Mucosa of descending colon (tissue), 3 donors: ENCODE measurements around the gene ALKBH3. TPM values are rescaled to one million over a fixed set of nuclear protein-coding genes. Genes with fewer than 3 reads are reported as not detected.

Experiments
- ATAC-seq: fragments of 200-7000 bp; cut with Tn5 transposase; one replicate; pipeline ENCODE4 v1.9.1; 2020; ENCODE audit warnings: mild to moderate bottlenecking, moderate library complexity
- DNase-seq, 3 donors: peaks; one replicate each; pipeline ENCODE4 v3.0.0-alpha.2; 2020
- H3K36me3 ChIP-seq: fragments of 200-600 bp; one replicate; pipeline ENCODE4 v1.8.0; 2021; ENCODE audit warnings: low read depth, mild to moderate bottlenecking
- H3K4me1 ChIP-seq: fragments of 200-600 bp; one replicate; pipeline ENCODE4 v1.8.0; 2021; ENCODE audit warnings: low read depth, mild to moderate bottlenecking
- H3K4me3 ChIP-seq: fragments of 200-600 bp; one replicate; pipeline ENCODE4 v1.8.0; 2021; ENCODE audit warnings: mild to moderate bottlenecking
- H3K9me3 ChIP-seq: fragments of 200-600 bp; one replicate; pipeline ENCODE4 v1.8.0; 2021; ENCODE audit warnings: mild to moderate bottlenecking
- intact Hi-C, 2 donors: fragments of 100-400 bp; cut with DNase I in 1 of 2; cut with micrococcal nuclease in 1 of 2; formaldehyde crosslinking; loops; one replicate each; pipeline versions ENCODE4 v1.11.0 to v1.11.1; 2022; cut with DNase I, micrococcal nuclease
- total RNA-seq, 3 donors: library from RNA; stranded (reverse); fragmentation: NEBNext Ultra II Directional in 2 of 3; extraction: Animal tissue kit (Norgen Biotek cat#: 25700) in 2 of 3; gene quantifications; one replicate each; pipeline versions ENCODE4 v1.2.1 to v1.2.4, GENCODE V29; 2021 to 2023
- TF ChIP-seq, protein P1 (sequence below): fragments of 200-600 bp; IDR thresholded peaks from one replicate; pipeline ENCODE4 v1.8.0; 2022; ENCODE audit warnings: antibody characterized with exemption, mild to moderate bottlenecking
- donor health status: DM: no; HTN: no; CAD: no; lungs with moderate emphysema.
- donor health status: DM: no; HTN: no; CAD: no.
- donor health status: DM: no; HTN: yes; CAD: no.

Gene ALKBH3
- total RNA-seq, 3 donors from 2014 or later = 18.9 to 27.7 (median 27.0) TPM

GRCh38 chr11:43951231-43951630 lies 70.6 kb downstream of the ALKBH3 start:
- H3K9me3 ChIP-seq = no peaks in the 10 kb centered on the region
- H3K4me1 ChIP-seq = no peaks in the 10 kb centered on the region
- TF ChIP-seq, protein P1, sequence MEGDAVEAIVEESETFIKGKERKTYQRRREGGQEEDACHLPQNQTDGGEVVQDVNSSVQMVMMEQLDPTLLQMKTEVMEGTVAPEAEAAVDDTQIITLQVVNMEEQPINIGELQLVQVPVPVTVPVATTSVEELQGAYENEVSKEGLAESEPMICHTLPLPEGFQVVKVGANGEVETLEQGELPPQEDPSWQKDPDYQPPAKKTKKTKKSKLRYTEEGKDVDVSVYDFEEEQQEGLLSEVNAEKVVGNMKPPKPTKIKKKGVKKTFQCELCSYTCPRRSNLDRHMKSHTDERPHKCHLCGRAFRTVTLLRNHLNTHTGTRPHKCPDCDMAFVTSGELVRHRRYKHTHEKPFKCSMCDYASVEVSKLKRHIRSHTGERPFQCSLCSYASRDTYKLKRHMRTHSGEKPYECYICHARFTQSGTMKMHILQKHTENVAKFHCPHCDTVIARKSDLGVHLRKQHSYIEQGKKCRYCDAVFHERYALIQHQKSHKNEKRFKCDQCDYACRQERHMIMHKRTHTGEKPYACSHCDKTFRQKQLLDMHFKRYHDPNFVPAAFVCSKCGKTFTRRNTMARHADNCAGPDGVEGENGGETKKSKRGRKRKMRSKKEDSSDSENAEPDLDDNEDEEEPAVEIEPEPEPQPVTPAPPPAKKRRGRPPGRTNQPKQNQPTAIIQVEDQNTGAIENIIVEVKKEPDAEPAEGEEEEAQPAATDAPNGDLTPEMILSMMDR = no peak
- no peaks in the 10 kb centered on the region for H3K36me3 ChIP-seq
- H3K4me3 ChIP-seq = no peak overlapping the region
- DNase-seq = no peak
- intact Hi-C loops = no loop called here
- no peak for ATAC-seq

- Histone ChIP-seq H3K9me3 (no peaks in the 10 kb centered on the region), H3K4me1 (no peaks in the 10 kb centered on the region), H3K36me3 (no peaks in the 10 kb centered on the region), H3K4me3 (no peak overlapping the region)
- TF ChIP-seq, protein P1 = no peak
- ATAC-seq (no peak), DNase-seq (no peak)
- intact Hi-C loops = no loop called here
Observed at GRCh38 chr11:43952020-43952400, 71.4 kb downstream of the ALKBH3 start.

- Histone ChIP-seq H3K9me3 (no peaks in the 10 kb centered on the region), H3K4me1 (no peaks in the 10 kb centered on the region), H3K36me3 (no peaks in the 10 kb centered on the region), H3K4me3 (no peak overlapping the region)
- DNase-seq (no peak), ATAC-seq (no peak)
- TF ChIP-seq, protein P1 = no peak
- intact Hi-C loops = no loop called here
Observed at GRCh38 chr11:43952401-43953342, 72.0 kb downstream of the ALKBH3 start.

DNA sequence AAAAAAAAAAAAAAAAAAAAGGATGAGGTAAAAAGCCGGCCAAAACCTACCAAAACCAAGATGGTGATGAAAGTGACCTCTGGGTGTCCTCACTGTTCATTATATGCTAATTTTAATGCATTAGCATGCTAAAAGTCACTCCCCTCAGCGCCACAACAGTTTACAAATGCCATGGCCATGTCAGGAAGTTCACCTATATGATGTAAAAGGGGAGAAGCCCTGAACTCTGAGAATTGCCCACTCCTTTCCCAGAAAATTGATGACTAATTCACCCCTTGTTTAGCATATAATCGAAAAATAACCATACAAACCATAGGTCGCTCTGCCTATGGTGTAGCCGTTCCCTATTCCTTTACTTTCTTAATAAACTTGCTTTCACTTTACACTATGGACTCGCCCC lies 72.9 kb downstream of the ALKBH3 start:
- TF ChIP-seq, protein P1 = no peak
- Histone ChIP-seq H3K36me3 (no peaks in the 10 kb centered on the region), H3K9me3 (no peaks in the 10 kb centered on the region), H3K4me1 (no peaks in the 10 kb centered on the region), H3K4me3 (no peak overlapping the region)
- no peak for DNase-seq
- no peak for ATAC-seq
- intact Hi-C loops = no loop called here

DNA sequence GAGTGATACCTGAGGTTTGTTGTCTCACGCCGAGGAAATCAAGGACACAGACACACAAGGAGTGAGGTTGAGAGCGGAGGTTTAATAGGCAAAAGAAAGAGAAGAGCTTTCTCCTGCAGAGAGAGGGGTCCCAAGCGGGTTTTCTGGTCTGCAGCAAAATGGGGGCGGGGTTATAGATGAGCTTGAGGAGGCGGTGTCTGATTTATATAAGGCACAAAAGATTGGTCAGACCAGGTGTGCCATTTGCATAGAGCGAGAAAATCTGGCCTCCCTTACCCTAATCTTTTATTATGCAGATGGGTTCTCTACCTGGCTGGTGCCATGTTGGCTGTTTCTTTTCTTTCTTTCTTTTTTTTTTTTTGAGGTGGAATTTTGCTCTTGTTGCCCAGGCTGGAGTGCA lies 73.6 kb downstream of the ALKBH3 start:
- Histone ChIP-seq H3K9me3 (no peaks in the 10 kb centered on the region), H3K4me1 (no peaks in the 10 kb centered on the region), H3K36me3 (no peaks in the 10 kb centered on the region), H3K4me3 (no peak overlapping the region)
- intact Hi-C loops = no loop called here
- DNase-seq (no peak), ATAC-seq (no peak)
- TF ChIP-seq, protein P1 = no peak
